GM12878 (cell line): ENCODE results near the gene COPS3. TPM values are rescaled to one million over a fixed set of nuclear protein-coding genes. Genes with fewer than 3 reads are reported as not detected.

Experiments used
- ATAC-seq: fragments of 200-7000 bp; cut with Tn5 transposase; 3 replicates; pipeline ENCODE4 v1.9.1; 2020; ENCODE audit warnings: mild to moderate bottlenecking, moderate library complexity
- BruUV-seq: library from RNA; stranded (reverse); fragments of 400-500 nt; replicated peaks from 2 replicates; lab custom pipeline; 2021; lab: Mats Ljungman, UMichigan
- CTCF ChIA-PET: fragments of 300-600 bp; sonication (Branson Sonifier 250); formaldehyde crosslinking; extraction: SDS; loops from one replicate; lab custom pipeline; 2021; ENCODE audit warnings: inconsistent platforms; lab: Yijun Ruan, JAX
- POLR2A ChIA-PET: fragments of 350-600 bp; formaldehyde crosslinking; extraction: SDS; loops from one replicate; lab custom pipeline; 2021; ENCODE audit warnings: inconsistent platforms; lab: Charles Lee
- RAD21 ChIA-PET: fragments of 300-600 bp; sonication (Branson Sonifier 250); formaldehyde crosslinking; loops from one replicate; lab custom pipeline; 2023; ENCODE audit warnings: antibody characterized with exemption; ENCODE audit not compliant: unreplicated experiment; lab: Charles Lee
- SMC1A ChIA-PET: fragments of 300-600 bp; sonication (Branson Sonifier 250); formaldehyde crosslinking; loops from one replicate; lab custom pipeline; 2023; ENCODE audit not compliant: unreplicated experiment, uncharacterized antibody; lab: Charles Lee
- DNase-seq: peaks from one replicate; pipeline ENCODE4 v3.0.0-alpha.2; 2011; ENCODE audit warnings: low read depth, low spot score
- FAIRE-seq: peaks from 3 replicates; lab custom pipeline; 2011; peaks lifted over from hg19 to GRCh38; lab: Jason Lieb, UNC
- H2AFZ ChIP-seq: 2 replicates; pipeline ENCODE4 v1.6.0; 2011; ENCODE audit warnings: low read depth, low read length, control low read depth; ENCODE audit not compliant: control insufficient read depth
- H3K27ac ChIP-seq: 2 replicates; pipeline ENCODE4 v1.5.1; 2011; ENCODE audit warnings: control low read depth; ENCODE audit not compliant: control insufficient read depth, insufficient read depth
- H3K27me3 ChIP-seq, 2 experiments: replicated peaks in 1 of 2; 2 replicates each; pipeline versions ENCODE4 v1.6.0 to v1.6.1; 2011; ENCODE audit warnings: low read length in 1 of 2; ENCODE audit not compliant: control insufficient read depth in 2 of 2, insufficient read depth in 2 of 2
- H3K36me3 ChIP-seq, 2 experiments: 2 replicates each; pipeline ENCODE4 v1.5.1; 2011; ENCODE audit warnings: low read length in 1 of 2; ENCODE audit not compliant: control insufficient read depth in 2 of 2, insufficient read depth in 2 of 2
- H3K4me1 ChIP-seq: 2 replicates; pipeline ENCODE4 v1.6.1; 2011; ENCODE audit warnings: mild to moderate bottlenecking, low read length, moderate library complexity, mixed read lengths; ENCODE audit not compliant: control insufficient read depth, insufficient read depth
- H3K4me2 ChIP-seq: 2 replicates; pipeline ENCODE4 v1.6.0; 2011; ENCODE audit warnings: control low read depth; ENCODE audit not compliant: control insufficient read depth, insufficient read depth
- H3K4me3 ChIP-seq: fragments of 200-600 bp; sonication (generic); 2 replicates; pipeline ENCODE4 v1.5.1; 2016
- H3K79me2 ChIP-seq: 2 replicates; pipeline ENCODE4 v1.6.0; 2011; ENCODE audit warnings: low read length; ENCODE audit not compliant: control insufficient read depth, insufficient read depth
- H3K9ac ChIP-seq: 2 replicates; pipeline ENCODE4 v1.8.0; 2011; ENCODE audit warnings: low read length, control low read depth, mixed read lengths; ENCODE audit not compliant: control insufficient read depth, insufficient read depth
- H3K9me3 ChIP-seq: replicated peaks from 3 replicates; pipeline ENCODE4 v1.5.1; 2011; ENCODE audit warnings: mild to moderate bottlenecking, low read length; ENCODE audit not compliant: control insufficient read depth, insufficient read depth
- H4K20me1 ChIP-seq: 2 replicates; pipeline ENCODE4 v1.6.0; 2011; ENCODE audit not compliant: control insufficient read depth, insufficient read depth
- CEBPZ ChIP-seq: fragments of 150-350 bp; IDR thresholded peaks from 2 replicates; pipeline ENCODE4 v1.6.1; 2016; ENCODE audit warnings: low read depth, low read length
- CTCF ChIP-seq, 3 experiments: IDR thresholded peaks in 2 of 3; conservative IDR thresholded peaks in 1 of 3; 2 replicates each; pipeline ENCODE4 v1.5.1; 2011; ENCODE audit warnings: low read depth in 3 of 3, low read length in 3 of 3, mild to moderate bottlenecking in 3 of 3, control low read depth in 2 of 3, moderate library complexity in 2 of 3, inconsistent platforms in 1 of 3, mixed read lengths in 1 of 3; ENCODE audit not compliant: control insufficient read depth in 2 of 3, insufficient read depth in 1 of 3; ENCODE audit errors: extremely low read depth in 1 of 3
- EED ChIP-seq: sonication (generic); IDR thresholded peaks from 2 replicates; pipeline ENCODE4 v1.6.1; 2016; ENCODE audit warnings: antibody characterized with exemption, low read depth
- IRF5 ChIP-seq: fragments of 450-650 bp; IDR thresholded peaks from 2 replicates; pipeline ENCODE4 v1.6.1; 2017; ENCODE audit warnings: borderline replicate concordance
- MEF2A ChIP-seq: IDR thresholded peaks from 2 replicates; pipeline ENCODE4 v1.6.1; 2011; ENCODE audit warnings: low read depth, mild to moderate bottlenecking, low read length, moderate library complexity; ENCODE audit not compliant: insufficient read depth
- MEF2B ChIP-seq: fragments of 450-650 bp; IDR thresholded peaks from 2 replicates; pipeline ENCODE4 v1.6.1; 2018; ENCODE audit warnings: mild to moderate bottlenecking, moderate library complexity; ENCODE audit not compliant: partially characterized antibody, poor library complexity, severe bottlenecking
- MYB ChIP-seq: fragments of 150-350 bp; IDR thresholded peaks from 2 replicates; pipeline ENCODE4 v1.6.1; 2014; ENCODE audit warnings: mild to moderate bottlenecking, low read depth, low read length, borderline replicate concordance
- SP1 ChIP-seq: IDR thresholded peaks from one replicate; pipeline ENCODE4 v1.6.1; 2011; ENCODE audit warnings: low read depth, low read length
- SREBF2 ChIP-seq: IDR thresholded peaks from 2 replicates; pipeline ENCODE4 v1.6.1; 2012; ENCODE audit warnings: mild to moderate bottlenecking, low read length
- SUPT20H ChIP-seq: IDR thresholded peaks from 2 replicates; pipeline ENCODE4 v1.6.1; 2011; ENCODE audit warnings: low read depth, mild to moderate bottlenecking, low read length, moderate library complexity, borderline replicate concordance; ENCODE audit not compliant: control insufficient read depth
- ZBTB33 ChIP-seq: fragments of 450-650 bp; IDR thresholded peaks from 2 replicates; pipeline ENCODE4 v1.6.1; 2017; ENCODE audit warnings: mild to moderate bottlenecking
- WGBS: methylation state at CpG from one replicate; pipeline ENCODE4 v1.1.6; 2016; ENCODE audit warnings: low lambda C conversion rate; ENCODE audit not compliant: insufficient replicate concordance, insufficient coverage; ENCODE audit errors: missing lambda C conversion rate; 5-methylcytosine and 5-hydroxymethylcytosine counted together
- in situ Hi-C: fragments of 300-500 bp; cut with MboI; formaldehyde crosslinking; loops from 9 replicates; pipeline ENCODE4 v1.14.3; 2018; ENCODE audit warnings: mixed read lengths
- intact Hi-C: fragments of 100-400 bp; cut with micrococcal nuclease; formaldehyde crosslinking; loops from one replicate; pipeline ENCODE4 v1.14.2; 2022; ENCODE audit not compliant: unreplicated experiment
- polyA plus RNA-seq, 11 experiments: library from polyadenylated mRNA; depleted of rRNA in 4 of 11; unstranded in 6 of 11; stranded (reverse) in 5 of 11; fragments of >200 nt; fragmentation: Nextera tagmentation in 4 of 11; fragmentation: Illumina TruSeq in 1 of 11; extraction: Ambion mirVana in 4 of 11; extraction: Trizol in 1 of 11; gene quantifications; 1 replicate in 1 of 11; 2 replicates in 10 of 11; pipeline versions ENCODE4 v1.2.1 to v1.2.3, GENCODE V29; 2011 to 2016; ENCODE audit warnings: inconsistent platforms in 2 of 11, missing spikeins in 2 of 11, low read depth in 1 of 11
- total RNA-seq, 4 experiments: library from RNA; depleted of rRNA in 3 of 4; stranded (reverse); fragments of >200 nt in 3 of 4; fragmentation: Illumina TruSeq in 1 of 4; extraction: Trizol in 1 of 4; gene quantifications; 2 replicates each; pipeline versions ENCODE4 v1.2.1 to v1.2.3, GENCODE V29; 2013 to 2021

The COPS3 gene
- total and polyA plus RNA-seq, 10 of the 15 experiments (the other 5 are each of a cell fraction or from before 2014, with no cell fraction given): 99.7 to 187 (median 133) TPM

GRCh38 chr17:17315142-17315821, 34.2 kb upstream of the COPS3 start:
- no peak overlapping the region for H3K4me2 ChIP-seq
- TF ChIP-seq MYB: no peak
- no peak for TF ChIP-seq CEBPZ
- no peak for TF ChIP-seq SREBF2
- TF ChIP-seq IRF5: no peak
- no peak for TF ChIP-seq ZBTB33
- no peak for TF ChIP-seq MEF2A
- TF ChIP-seq SUPT20H: no peak
- TF ChIP-seq EED: no peak
- no peak for TF ChIP-seq MEF2B
- no peak for TF ChIP-seq CTCF (IDR thresholded peaks at IDR 0.05 in 2 of 3, conservative IDR thresholded peaks at IDR 0.05 in 1 of 3; ENCODE audit: control insufficient read depth in 2 of 3, extremely low read depth in 1 of 3, insufficient read depth in 1 of 3, low read depth in 3 of 3, low read length in 3 of 3)
- TF ChIP-seq SP1: no peak
- TF ChIP-seq, all 136 proteins: peak for 0
- Histone ChIP-seq H3K4me1 (no peaks in the 10 kb centered on the region), H2AFZ (no peak overlapping the region), H3K9me3 (no peaks in the 10 kb centered on the region), H3K27me3 (no peaks in the 10 kb centered on the region), H3K79me2 (no peaks in the 10 kb centered on the region), H3K4me3 (no peak overlapping the region), H3K9ac (no peak overlapping the region), H3K36me3 (no peaks in the 10 kb centered on the region), H3K27ac (no peak overlapping the region), H4K20me1 (no peaks in the 10 kb centered on the region)
- FAIRE-seq: no peak
- intact Hi-C loops (no loop called here), in situ Hi-C loops (no loop called here)
- ChIA-PET RAD21 (interaction anchor here (0.6 to 1.0 kb wide), 3 partner anchors 168 to 247 kb away, joined by 3 to 4 read pairs (median 3); no protein-coding TSS in a partner anchor), POLR2A (no interaction called here), CTCF (no interaction called here), SMC1A (no interaction called here)
- WGBS: 85% methylated on average over 4 of the region's 6 CpGs
- ATAC-seq: no peak
- BruUV-seq: no TSS peak
- DNase-seq: no peak
